Heart left ventricle (tissue), 16 donors: ENCODE data around the gene LIN9. TPM values are rescaled to one million over a fixed set of nuclear protein-coding genes. Genes with fewer than 3 reads are reported as not detected.

ENCODE experiments used
- ATAC-seq, 4 donors: fragments of 200-7000 bp; cut with Tn5 transposase; one replicate each; pipeline ENCODE4 v1.9.1; 2020 to 2022; ENCODE audit warnings: moderate library complexity in 4 of 4, mild to moderate bottlenecking in 3 of 4, moderate number of reproducible peaks in 1 of 4
- DNase-seq, 5 donors: peaks; one replicate each; pipeline ENCODE4 v3.0.0-alpha.2; 2020
- H3K27ac ChIP-seq, 12 donors: fragments of 200-600 bp; sonication (generic) in 4 of 12; one replicate each; pipeline versions ENCODE4 v1.5.0 to v1.8.0; 2016 to 2022; ENCODE audit warnings: mild to moderate bottlenecking in 2 of 12
- H3K27me3 ChIP-seq, 9 donors: fragments of 200-600 bp; sonication (generic) in 2 of 9; one replicate each; pipeline versions ENCODE4 v1.5.1 to v1.8.0; 2016 to 2022; ENCODE audit warnings: mild to moderate bottlenecking in 3 of 9
- H3K36me3 ChIP-seq, 9 donors: fragments of 200-600 bp; sonication (generic) in 2 of 9; one replicate each; pipeline versions ENCODE4 v1.5.0 to v1.8.0; 2018 to 2022; ENCODE audit warnings: mild to moderate bottlenecking in 2 of 9
- H3K4me1 ChIP-seq, 12 donors: fragments of 200-600 bp; sonication (generic) in 4 of 12; one replicate each; pipeline versions ENCODE4 v1.5.0 to v1.8.0; 2016 to 2022; ENCODE audit warnings: mild to moderate bottlenecking in 3 of 12
- H3K4me3 ChIP-seq, 12 donors: fragments of 200-600 bp; sonication (generic) in 4 of 12; one replicate each; pipeline versions ENCODE4 v1.5.0 to v1.8.0; 2017 to 2022; ENCODE audit warnings: mild to moderate bottlenecking in 9 of 12, moderate library complexity in 4 of 12
- H3K9me3 ChIP-seq, 12 donors: fragments of 200-600 bp; sonication (generic) in 4 of 12; one replicate each; pipeline versions ENCODE4 v1.5.0 to v1.8.0; 2016 to 2022; ENCODE audit warnings: mild to moderate bottlenecking in 1 of 12
- CTCF ChIP-seq, 12 donors: fragments of 200-600 bp; sonication (generic) in 4 of 12; IDR thresholded peaks; one replicate each; pipeline versions ENCODE4 v1.5.0 to v1.8.0; 2018 to 2022; ENCODE audit warnings: antibody characterized with exemption in 12 of 12, mild to moderate bottlenecking in 5 of 12
- POLR2A ChIP-seq, 2 donors: fragments of 450-650 bp; IDR thresholded peaks; one replicate each; pipeline ENCODE4 v1.6.1; 2017; ENCODE audit warnings: antibody characterized with exemption in 2 of 2, mild to moderate bottlenecking in 2 of 2, moderate library complexity in 2 of 2
- WGBS, 4 donors: extraction: QIAGEN DNeasy Blood & Tissue Kit in 2 of 4; methylation state at CpG; one replicate each; pipeline versions ENCODE4 v1.1.5 to v1.1.7; 2013 to 2018; 5-methylcytosine and 5-hydroxymethylcytosine counted together
- intact Hi-C, 10 donors: fragments of 100-400 bp; cut with DNase I; formaldehyde crosslinking; loops; one replicate each; pipeline versions ENCODE4 v1.11.1 to v1.14.2; 2022
- polyA plus RNA-seq, 2 donors: library from polyadenylated mRNA; stranded (reverse); fragments of 200-250 nt; gene quantifications; one replicate each; pipeline ENCODE4 v1.2.3, GENCODE V29; 2013
- total RNA-seq, 9 donors: library from RNA; depleted of rRNA in 2 of 9; stranded (reverse); fragments of >200 nt in 2 of 9; fragmentation: NEBNext Ultra II Directional in 3 of 9; extraction: Animal tissue kit (Norgen Biotek cat#: 25700) in 3 of 9; gene quantifications; one replicate each; pipeline versions ENCODE4 v1.1.0 to v1.2.4, GENCODE V29; 2016 to 2023
- donor health status: ischemic (EF 13 %, LVEDD 7.1; RV severe dilation, severe dysfunction).
- donor health status: healthy with polysubstance abuse.
- donor health status: DM: no; HTN: yes; CAD: no.
- donor health status: DM: no; HTN: no; CAD: no.
- donor health status: ischemic (EF 25% LVEDD 6.9; RV normal size, moderate dysfunction).
- donor health status: ischemic (EF 25% LVEDD 5.7; RV mildly dilated, moderate dysfunction).
- donor health status: healthy.
- donor health status: DM: yes; HTN: yes; CAD: no.
- donor health status: ischemic (EF 35%, LVEDD 5.7; RV mildly dilated, moderate dysfunction).
- donor health status: nonischemic (EF 11% LVEDD 7.7; RV severe dilation, severe dysfunction).
- donor health status: DM: yes; HTN: yes; CAD: no.
- donor health status: PGD.
- donor health status: ischemic (EF 29% LVEDD 5.4; RV normal size, mild dysfunction).
- donor health status: nonischemic (EF 23%, LVEDD 6.1; RV moderate dilation, normal function).

The LIN9 gene
- total and polyA plus RNA-seq, 11 donors, result 10.9 to 21.0 (median 17.7) TPM

DNA sequence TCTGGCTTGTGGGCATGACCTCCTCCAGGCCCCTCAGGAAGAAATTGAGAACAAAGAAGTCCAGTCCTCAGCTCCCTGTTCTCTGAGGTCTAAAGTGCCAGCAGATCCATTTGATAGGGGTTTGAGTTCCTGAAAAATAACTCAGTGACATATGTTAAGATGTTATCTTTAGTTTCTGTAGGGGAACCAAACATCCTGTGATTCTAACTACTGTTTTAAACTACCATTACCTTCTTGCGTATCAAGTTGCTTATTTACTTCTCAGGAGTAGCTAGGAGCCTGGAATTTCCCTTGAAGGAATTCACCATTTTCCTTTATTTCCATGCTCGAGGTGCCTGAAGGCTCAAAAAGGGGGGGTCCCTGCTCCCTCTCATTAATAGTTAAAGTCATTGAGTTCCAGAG lies 18.8 kb upstream of the LIN9 start:
- TF ChIP-seq POLR2A (IDR thresholded peaks at IDR 0.05), result no peak
- WGBS, 4 donors, result 48 to 70% (median 68%) methylated on average over 2 of the region's 2 CpGs
- intact Hi-C loops, result no loop called here

GRCh38 chr1:226325178-226325577 lies 16.2 kb upstream of the LIN9 start:
- ATAC-seq (no peak), DNase-seq (no peak)
- 55 to 71% (median 62%) methylated on average over 1 of the region's 1 CpG for WGBS, 4 donors
- Histone ChIP-seq H3K36me3 (no peaks in the 10 kb centered on the region), H3K4me3 (no peak overlapping the region), H3K4me1 (no peaks in the 10 kb centered on the region), H3K27me3 (peaks cover 0 to 8% (median 0%) of the 10 kb centered on the region in 9 donors), H3K9me3 (no peaks in the 10 kb centered on the region), H3K27ac (no peak overlapping the region)
- intact Hi-C loops, result no loop called here
- no peak for TF ChIP-seq CTCF (IDR thresholded peaks at IDR 0.05)
- no peak for TF ChIP-seq POLR2A (IDR thresholded peaks at IDR 0.05)

More for the DNA sequence above, 18.8 kb upstream of the LIN9 start:
- Histone ChIP-seq H3K27ac (no peak overlapping the region), H3K27me3 (peaks cover 0 to 5% (median 0%) of the 10 kb centered on the region in 9 donors), H3K9me3 (no peaks in the 10 kb centered on the region), H3K36me3 (no peaks in the 10 kb centered on the region), H3K4me1 (no peaks in the 10 kb centered on the region), H3K4me3 (no peak overlapping the region)
- no peak for DNase-seq
- no peak for ATAC-seq

GRCh38 chr1:226324479-226324878 lies 15.5 kb upstream of the LIN9 start:
- Histone ChIP-seq H3K9me3 (no peaks in the 10 kb centered on the region), H3K4me1 (no peaks in the 10 kb centered on the region), H3K4me3 (no peak overlapping the region), H3K27ac (no peak overlapping the region), H3K27me3 (peaks cover 0 to 8% (median 0%) of the 10 kb centered on the region in 9 donors), H3K36me3 (no peaks in the 10 kb centered on the region)
- intact Hi-C loops, result no loop called here
- ATAC-seq, result no peak
- TF ChIP-seq CTCF (IDR thresholded peaks at IDR 0.05) (no peak), POLR2A (IDR thresholded peaks at IDR 0.05) (no peak)
- DNase-seq, result no peak

DNA sequence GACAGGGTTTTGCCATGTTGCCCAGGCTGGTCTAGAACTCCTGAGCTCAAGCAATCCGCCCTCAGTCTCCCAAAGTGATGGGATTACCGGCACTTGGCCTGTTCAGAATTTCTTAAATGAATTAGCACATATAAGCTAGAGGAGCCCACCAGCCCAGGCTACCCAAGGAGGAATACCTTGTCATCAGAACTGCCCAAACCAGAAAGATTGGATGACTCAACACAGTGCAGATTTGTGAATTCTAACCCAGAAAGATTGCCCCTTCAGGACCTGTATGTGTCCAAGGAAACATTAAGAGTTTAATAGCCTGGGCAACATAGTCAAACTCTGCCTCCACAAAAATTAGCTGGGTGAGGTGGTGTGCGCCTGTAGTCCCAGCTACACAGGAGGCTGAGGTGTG lies 14.0 kb upstream of the LIN9 start:
- no peaks in the 10 kb centered on the region for H3K9me3 ChIP-seq
- peaks cover 0 to 8% (median 0%) of the 10 kb centered on the region in 9 donors for H3K27me3 ChIP-seq
- intact Hi-C loops, result no loop called here
- DNase-seq (no peak), ATAC-seq (no peak)
- H3K36me3 ChIP-seq, result no peaks in the 10 kb centered on the region
- no peak overlapping the region for H3K4me3 ChIP-seq
- no peak for TF ChIP-seq POLR2A (IDR thresholded peaks at IDR 0.05)
- TF ChIP-seq CTCF (IDR thresholded peaks at IDR 0.05), result no peak
- no peaks in the 10 kb centered on the region for H3K4me1 ChIP-seq
- WGBS, 4 donors, result 93 to 100% (median 96%) methylated on average over 3 of the region's 3 CpGs
- H3K27ac ChIP-seq, result no peak overlapping the region

DNA sequence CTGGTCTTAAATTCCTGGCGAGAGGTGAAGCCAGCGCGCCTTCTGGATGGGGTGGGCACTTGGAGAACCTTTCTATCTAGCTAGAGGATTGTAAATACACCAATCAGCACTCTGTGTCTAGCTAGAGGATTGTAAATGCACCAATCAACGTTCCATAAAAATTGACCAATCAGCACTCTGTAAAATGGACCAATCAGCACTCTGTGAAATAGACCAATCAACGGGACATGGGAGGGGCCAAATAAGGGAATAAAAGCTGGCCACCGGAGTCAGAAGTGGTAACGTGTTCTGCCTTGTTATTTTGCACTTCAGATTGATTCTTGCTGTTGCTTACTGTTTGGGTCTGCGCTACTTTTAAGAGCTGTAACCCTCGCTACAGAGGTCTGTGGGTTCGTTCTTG lies 12.0 kb upstream of the LIN9 start:
- intact Hi-C loops, result no loop called here

More for the DNA sequence above, 12.0 kb upstream of the LIN9 start:
- Histone ChIP-seq H3K4me1 (no peaks in the 10 kb centered on the region), H3K27ac (no peak overlapping the region), H3K27me3 (peaks cover 0 to 8% (median 0%) of the 10 kb centered on the region in 9 donors), H3K4me3 (no peak overlapping the region), H3K36me3 (no peaks in the 10 kb centered on the region), H3K9me3 (no peaks in the 10 kb centered on the region)
- ATAC-seq, result no peak
- WGBS, 4 donors, result 92 to 95% (median 93%) methylated on average over 10 of the region's 10 CpGs
- no peak for DNase-seq
- TF ChIP-seq CTCF (IDR thresholded peaks at IDR 0.05), result no peak
- TF ChIP-seq POLR2A (IDR thresholded peaks at IDR 0.05), result no peak
